HEK293 (cell line): ENCODE results near the gene USP6.

ENCODE experiments used
- BCL11A ChIP-seq: fragments of 450-650 bp; formaldehyde crosslinking; IDR thresholded peaks from 2 replicates; pipeline ENCODE4 v1.5.1; 2016; ENCODE audit warnings: low read depth, missing biosample characterization, missing genetic modification characterization
- HOXA7 ChIP-seq: sonication (generic); formaldehyde crosslinking; IDR thresholded peaks from 2 replicates; pipeline ENCODE4 v1.8.1; 2022; ENCODE audit warnings: missing genetic modification reagents, borderline replicate concordance
- KLF9 ChIP-seq: fragments of 450-650 bp; formaldehyde crosslinking; IDR thresholded peaks from 2 replicates; pipeline ENCODE4 v1.5.1; 2016; ENCODE audit warnings: missing biosample characterization, missing genetic modification characterization, low read depth
- SP2 ChIP-seq: fragments of 450-650 bp; formaldehyde crosslinking; IDR thresholded peaks from 2 replicates; pipeline ENCODE4 v1.5.1; 2016; ENCODE audit warnings: missing biosample characterization, missing genetic modification characterization
- ZBTB8A ChIP-seq: fragments of 450-650 bp; formaldehyde crosslinking; IDR thresholded peaks from 2 replicates; pipeline ENCODE4 v1.5.1; 2016; ENCODE audit warnings: missing biosample characterization, missing genetic modification characterization
- ZNF366 ChIP-seq: fragments of 450-650 bp; formaldehyde crosslinking; conservative IDR thresholded peaks from 2 replicates; pipeline ENCODE4 v1.5.1; 2016; ENCODE audit warnings: missing biosample characterization, missing genetic modification characterization
- ZNF501 ChIP-seq: fragments of 450-650 bp; formaldehyde crosslinking; IDR thresholded peaks from 2 replicates; pipeline ENCODE4 v1.5.1; 2016; ENCODE audit warnings: missing biosample characterization, missing genetic modification characterization
- ZSCAN23 ChIP-seq: fragments of 450-650 bp; formaldehyde crosslinking; IDR thresholded peaks from 2 replicates; pipeline ENCODE4 v1.5.1; 2016; ENCODE audit warnings: missing biosample characterization, missing genetic modification characterization
- TF ChIP-seq, protein P1 (sequence below): fragments of 450-650 bp; formaldehyde crosslinking; IDR thresholded peaks from 2 replicates; pipeline ENCODE4; 2016; ENCODE audit warnings: missing biosample characterization, missing genetic modification characterization
- TF ChIP-seq, protein P2 (sequence below): fragments of 450-650 bp; formaldehyde crosslinking; IDR thresholded peaks from 2 replicates; pipeline ENCODE4 v1.5.1; 2016; ENCODE audit warnings: missing biosample characterization, missing genetic modification characterization
- TF ChIP-seq, protein P3 (sequence below): fragments of 450-650 bp; formaldehyde crosslinking; conservative IDR thresholded peaks from 2 replicates; pipeline ENCODE4 v1.5.1; 2016; ENCODE audit warnings: low read depth, missing biosample characterization, missing genetic modification characterization
- TF ChIP-seq, protein P4 (sequence below): fragments of 450-650 bp; formaldehyde crosslinking; IDR thresholded peaks from 2 replicates; pipeline ENCODE4 v1.5.1; 2016; ENCODE audit warnings: missing biosample characterization, missing genetic modification characterization
- TF ChIP-seq, protein P5 (sequence below): fragments of 450-650 bp; formaldehyde crosslinking; IDR thresholded peaks from 2 replicates; pipeline ENCODE4 v1.5.1; 2016; ENCODE audit warnings: missing biosample characterization, missing genetic modification characterization

DNA sequence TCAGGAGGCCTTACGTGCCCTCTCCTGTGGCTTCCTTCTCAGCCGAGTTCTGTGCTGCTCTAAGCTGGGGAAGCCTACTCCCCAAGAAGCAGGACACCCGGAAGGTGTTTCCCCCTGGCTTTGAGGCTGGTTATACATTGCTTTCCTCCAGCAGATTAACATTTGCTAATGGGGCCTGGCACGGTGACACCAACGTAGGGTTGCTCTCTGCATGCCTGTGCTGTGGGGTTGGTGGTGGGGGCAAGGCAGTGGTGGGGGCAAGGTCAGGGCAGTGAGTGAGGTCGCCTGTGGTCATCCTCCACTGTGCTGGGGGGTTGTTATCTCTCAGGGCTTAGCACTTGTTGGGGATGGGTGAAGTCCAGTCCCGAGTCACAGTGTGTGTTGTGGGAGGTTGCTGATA is 4.2 kb downstream of the USP6 start:
- TF ChIP-seq, protein P1, sequence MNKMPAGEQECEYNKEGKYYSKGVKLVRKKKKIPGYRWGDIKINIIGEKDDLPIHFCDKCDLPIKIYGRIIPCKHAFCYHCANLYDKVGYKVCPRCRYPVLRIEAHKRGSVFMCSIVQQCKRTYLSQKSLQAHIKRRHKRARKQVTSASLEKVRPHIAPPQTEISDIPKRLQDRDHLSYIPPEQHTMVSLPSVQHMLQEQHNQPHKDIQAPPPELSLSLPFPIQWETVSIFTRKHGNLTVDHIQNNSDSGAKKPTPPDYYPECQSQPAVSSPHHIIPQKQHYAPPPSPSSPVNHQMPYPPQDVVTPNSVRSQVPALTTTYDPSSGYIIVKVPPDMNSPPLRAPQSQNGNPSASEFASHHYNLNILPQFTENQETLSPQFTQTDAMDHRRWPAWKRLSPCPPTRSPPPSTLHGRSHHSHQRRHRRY (tag by site-specific recombination): no peak
- TF ChIP-seq, protein P2, sequence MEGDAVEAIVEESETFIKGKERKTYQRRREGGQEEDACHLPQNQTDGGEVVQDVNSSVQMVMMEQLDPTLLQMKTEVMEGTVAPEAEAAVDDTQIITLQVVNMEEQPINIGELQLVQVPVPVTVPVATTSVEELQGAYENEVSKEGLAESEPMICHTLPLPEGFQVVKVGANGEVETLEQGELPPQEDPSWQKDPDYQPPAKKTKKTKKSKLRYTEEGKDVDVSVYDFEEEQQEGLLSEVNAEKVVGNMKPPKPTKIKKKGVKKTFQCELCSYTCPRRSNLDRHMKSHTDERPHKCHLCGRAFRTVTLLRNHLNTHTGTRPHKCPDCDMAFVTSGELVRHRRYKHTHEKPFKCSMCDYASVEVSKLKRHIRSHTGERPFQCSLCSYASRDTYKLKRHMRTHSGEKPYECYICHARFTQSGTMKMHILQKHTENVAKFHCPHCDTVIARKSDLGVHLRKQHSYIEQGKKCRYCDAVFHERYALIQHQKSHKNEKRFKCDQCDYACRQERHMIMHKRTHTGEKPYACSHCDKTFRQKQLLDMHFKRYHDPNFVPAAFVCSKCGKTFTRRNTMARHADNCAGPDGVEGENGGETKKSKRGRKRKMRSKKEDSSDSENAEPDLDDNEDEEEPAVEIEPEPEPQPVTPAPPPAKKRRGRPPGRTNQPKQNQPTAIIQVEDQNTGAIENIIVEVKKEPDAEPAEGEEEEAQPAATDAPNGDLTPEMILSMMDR (tag by site-specific recombination): no peak
- no peak for TF ChIP-seq ZBTB8A (tag by site-specific recombination)
- TF ChIP-seq BCL11A (tag by site-specific recombination): no peak
- TF ChIP-seq, protein P3, sequence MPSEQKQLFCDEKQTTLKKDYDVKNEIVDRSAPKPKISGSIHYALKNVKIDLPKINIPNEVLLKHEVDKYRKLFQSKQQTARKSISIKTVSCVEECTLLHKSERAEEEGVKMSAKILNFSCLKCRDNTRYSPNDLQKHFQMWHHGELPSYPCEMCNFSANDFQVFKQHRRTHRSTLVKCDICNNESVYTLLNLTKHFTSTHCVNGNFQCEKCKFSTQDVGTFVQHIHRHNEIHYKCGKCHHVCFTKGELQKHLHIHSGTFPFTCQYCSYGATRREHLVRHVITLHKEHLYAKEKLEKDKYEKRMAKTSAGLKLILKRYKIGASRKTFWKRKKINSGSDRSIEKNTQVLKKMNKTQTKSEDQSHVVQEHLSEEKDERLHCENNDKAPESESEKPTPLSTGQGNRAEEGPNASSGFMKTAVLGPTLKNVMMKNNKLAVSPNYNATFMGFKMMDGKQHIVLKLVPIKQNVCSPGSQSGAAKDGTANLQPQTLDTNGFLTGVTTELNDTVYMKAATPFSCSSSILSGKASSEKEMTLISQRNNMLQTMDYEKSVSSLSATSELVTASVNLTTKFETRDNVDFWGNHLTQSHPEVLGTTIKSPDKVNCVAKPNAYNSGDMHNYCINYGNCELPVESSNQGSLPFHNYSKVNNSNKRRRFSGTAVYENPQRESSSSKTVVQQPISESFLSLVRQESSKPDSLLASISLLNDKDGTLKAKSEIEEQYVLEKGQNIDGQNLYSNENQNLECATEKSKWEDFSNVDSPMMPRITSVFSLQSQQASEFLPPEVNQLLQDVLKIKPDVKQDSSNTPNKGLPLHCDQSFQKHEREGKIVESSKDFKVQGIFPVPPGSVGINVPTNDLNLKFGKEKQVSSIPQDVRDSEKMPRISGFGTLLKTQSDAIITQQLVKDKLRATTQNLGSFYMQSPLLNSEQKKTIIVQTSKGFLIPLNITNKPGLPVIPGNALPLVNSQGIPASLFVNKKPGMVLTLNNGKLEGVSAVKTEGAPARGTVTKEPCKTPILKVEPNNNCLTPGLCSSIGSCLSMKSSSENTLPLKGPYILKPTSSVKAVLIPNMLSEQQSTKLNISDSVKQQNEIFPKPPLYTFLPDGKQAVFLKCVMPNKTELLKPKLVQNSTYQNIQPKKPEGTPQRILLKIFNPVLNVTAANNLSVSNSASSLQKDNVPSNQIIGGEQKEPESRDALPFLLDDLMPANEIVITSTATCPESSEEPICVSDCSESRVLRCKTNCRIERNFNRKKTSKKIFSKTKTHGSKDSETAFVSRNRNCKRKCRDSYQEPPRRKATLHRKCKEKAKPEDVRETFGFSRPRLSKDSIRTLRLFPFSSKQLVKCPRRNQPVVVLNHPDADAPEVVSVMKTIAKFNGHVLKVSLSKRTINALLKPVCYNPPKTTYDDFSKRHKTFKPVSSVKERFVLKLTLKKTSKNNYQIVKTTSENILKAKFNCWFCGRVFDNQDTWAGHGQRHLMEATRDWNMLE: no peak
- TF ChIP-seq ZNF501 (tag by site-specific recombination): no peak
- TF ChIP-seq, protein P4, sequence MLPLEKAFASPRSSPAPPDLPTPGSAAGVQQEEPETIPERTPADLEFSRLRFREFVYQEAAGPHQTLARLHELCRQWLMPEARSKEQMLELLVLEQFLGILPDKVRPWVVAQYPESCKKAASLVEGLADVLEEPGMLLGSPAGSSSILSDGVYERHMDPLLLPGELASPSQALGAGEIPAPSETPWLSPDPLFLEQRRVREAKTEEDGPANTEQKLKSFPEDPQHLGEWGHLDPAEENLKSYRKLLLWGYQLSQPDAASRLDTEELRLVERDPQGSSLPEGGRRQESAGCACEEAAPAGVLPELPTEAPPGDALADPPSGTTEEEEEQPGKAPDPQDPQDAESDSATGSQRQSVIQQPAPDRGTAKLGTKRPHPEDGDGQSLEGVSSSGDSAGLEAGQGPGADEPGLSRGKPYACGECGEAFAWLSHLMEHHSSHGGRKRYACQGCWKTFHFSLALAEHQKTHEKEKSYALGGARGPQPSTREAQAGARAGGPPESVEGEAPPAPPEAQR: no peak
- TF ChIP-seq ZSCAN23 (tag by site-specific recombination): no peak
- TF ChIP-seq, protein P5, sequence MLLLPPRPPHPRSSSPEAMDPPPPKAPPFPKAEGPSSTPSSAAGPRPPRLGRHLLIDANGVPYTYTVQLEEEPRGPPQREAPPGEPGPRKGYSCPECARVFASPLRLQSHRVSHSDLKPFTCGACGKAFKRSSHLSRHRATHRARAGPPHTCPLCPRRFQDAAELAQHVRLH (tag by site-specific recombination): no peak
- TF ChIP-seq KLF9 (tag by site-specific recombination): no peak
- no peak for TF ChIP-seq SP2 (tag by site-specific recombination)
- no peak for TF ChIP-seq ZNF366 (tag by site-specific recombination)
- no peak for TF ChIP-seq HOXA7 (CRISPR knock-in tag)
